ENCODE data around the gene CAPS. TPM values are rescaled to one million over a fixed set of nuclear protein-coding genes. Genes with fewer than 3 reads are reported as not detected.
"Not testable (repeated sequence)": the region's sequence is repeated elsewhere in the genome, so short reads cannot be mapped to it uniquely, and the experiment has no call there.

The CAPS gene
- polyA plus RNA-seq, 2 of the 4 experiments (the other 2 are of a cell fraction) = 1.4 to 1.7 TPM

DNA sequence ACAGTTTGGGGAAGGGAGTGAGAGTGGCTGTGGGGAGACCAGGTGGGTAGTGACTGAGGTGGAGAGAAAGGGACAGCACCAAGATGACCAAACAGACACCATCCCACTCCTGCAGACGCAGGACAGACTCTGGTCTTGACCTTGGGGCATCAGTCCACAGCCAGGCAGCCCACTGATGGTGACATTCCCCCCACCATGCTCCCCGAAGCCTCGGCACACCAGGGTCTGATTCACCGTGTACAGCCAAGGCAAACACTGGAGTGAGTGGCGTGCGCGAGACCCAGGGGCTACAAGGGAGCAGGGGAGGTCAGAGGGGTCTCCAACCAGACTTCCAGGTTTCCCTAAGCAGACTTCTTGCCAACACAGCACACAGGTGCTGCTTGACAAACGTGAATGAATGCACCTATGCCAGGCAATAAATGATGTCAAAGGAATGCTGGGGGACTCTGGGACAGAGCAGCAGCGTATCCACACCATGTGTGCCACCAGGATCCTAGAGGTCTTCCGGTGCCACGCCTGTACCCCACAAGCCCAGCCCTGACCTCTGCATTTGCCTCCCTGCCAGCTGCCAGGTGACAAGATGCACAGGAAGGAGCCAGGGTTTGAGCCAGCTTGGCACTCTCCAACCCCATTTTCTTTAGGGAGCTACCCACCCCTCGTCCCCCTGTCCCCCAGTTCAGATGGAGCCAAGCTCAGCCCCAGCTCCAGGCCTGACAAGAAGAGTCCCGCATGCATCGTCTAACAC is 45.4 kb downstream of the CAPS start:
- no peaks in the 10 kb centered on the region for H3K9me3 ChIP-seq
- H3K4me1 ChIP-seq = peaks cover 22% of the 10 kb centered on the region; the same call in 2 of the 3 replicates
- FAIRE-seq = no peak
- ATAC-seq = no peak
- DNase-seq (ENCODE audit: low read depth in 1 of 2, low spot score in 1 of 2) = no peak
- H3K27ac ChIP-seq = no peak overlapping the region
- 85% methylated on average over 3 of the region's 14 CpGs for WGBS (ENCODE audit: missing lambda C conversion rate)
- no peak overlapping the region for H3K4me3 ChIP-seq
- CTCF ChIA-PET = interaction anchor here (2.0 kb wide), 1 partner anchor 8 kb away, joined by 6 read pairs; no protein-coding TSS in a partner anchor
- H3K4me2 ChIP-seq = no peak overlapping the region
- POLR2A ChIA-PET = no interaction called here
- TF ChIP-seq HOXB5 (CRISPR knock-in tag; IDR thresholded peaks at IDR 0.05) (no peak), SMC3 (IDR thresholded peaks at IDR 0.05) (no peak), HEYL (CRISPR knock-in tag; IDR thresholded peaks at IDR 0.05) (no peak), GATA3 (IDR thresholded peaks at IDR 0.05; ENCODE audit: borderline replicate concordance) (no peak), TFCP2L1 (CRISPR knock-in tag; IDR thresholded peaks at IDR 0.05) (no peak), POLR2AphosphoS2 (conservative IDR thresholded peaks at IDR 0.05; ENCODE audit: low read length) (no peak), RAD21 (conservative IDR thresholded peaks at IDR 0.05 in 1 of 2, IDR thresholded peaks at IDR 0.05 in 1 of 2) (no peak), EP300 (IDR thresholded peaks at IDR 0.05) (no peak), MAZ (IDR thresholded peaks at IDR 0.05; ENCODE audit: borderline replicate concordance, low read depth, low read length) (no peak), RCOR1 (IDR thresholded peaks at IDR 0.05; ENCODE audit: low read depth, low read length) (no peak), ESRRA (IDR thresholded peaks at IDR 0.05; ENCODE audit: borderline replicate concordance, low read length) (no peak)
- TF ChIP-seq, protein P1, sequence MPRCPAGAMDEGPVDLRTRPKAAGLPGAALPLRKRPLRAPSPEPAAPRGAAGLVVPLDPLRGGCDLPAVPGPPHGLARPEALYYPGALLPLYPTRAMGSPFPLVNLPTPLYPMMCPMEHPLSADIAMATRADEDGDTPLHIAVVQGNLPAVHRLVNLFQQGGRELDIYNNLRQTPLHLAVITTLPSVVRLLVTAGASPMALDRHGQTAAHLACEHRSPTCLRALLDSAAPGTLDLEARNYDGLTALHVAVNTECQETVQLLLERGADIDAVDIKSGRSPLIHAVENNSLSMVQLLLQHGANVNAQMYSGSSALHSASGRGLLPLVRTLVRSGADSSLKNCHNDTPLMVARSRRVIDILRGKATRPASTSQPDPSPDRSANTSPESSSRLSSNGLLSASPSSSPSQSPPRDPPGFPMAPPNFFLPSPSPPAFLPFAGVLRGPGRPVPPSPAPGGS (IDR thresholded peaks at IDR 0.05) = no peak
- TF ChIP-seq, protein P2, sequence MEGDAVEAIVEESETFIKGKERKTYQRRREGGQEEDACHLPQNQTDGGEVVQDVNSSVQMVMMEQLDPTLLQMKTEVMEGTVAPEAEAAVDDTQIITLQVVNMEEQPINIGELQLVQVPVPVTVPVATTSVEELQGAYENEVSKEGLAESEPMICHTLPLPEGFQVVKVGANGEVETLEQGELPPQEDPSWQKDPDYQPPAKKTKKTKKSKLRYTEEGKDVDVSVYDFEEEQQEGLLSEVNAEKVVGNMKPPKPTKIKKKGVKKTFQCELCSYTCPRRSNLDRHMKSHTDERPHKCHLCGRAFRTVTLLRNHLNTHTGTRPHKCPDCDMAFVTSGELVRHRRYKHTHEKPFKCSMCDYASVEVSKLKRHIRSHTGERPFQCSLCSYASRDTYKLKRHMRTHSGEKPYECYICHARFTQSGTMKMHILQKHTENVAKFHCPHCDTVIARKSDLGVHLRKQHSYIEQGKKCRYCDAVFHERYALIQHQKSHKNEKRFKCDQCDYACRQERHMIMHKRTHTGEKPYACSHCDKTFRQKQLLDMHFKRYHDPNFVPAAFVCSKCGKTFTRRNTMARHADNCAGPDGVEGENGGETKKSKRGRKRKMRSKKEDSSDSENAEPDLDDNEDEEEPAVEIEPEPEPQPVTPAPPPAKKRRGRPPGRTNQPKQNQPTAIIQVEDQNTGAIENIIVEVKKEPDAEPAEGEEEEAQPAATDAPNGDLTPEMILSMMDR (IDR thresholded peaks at IDR 0.05) = no peak

GRCh38 chr19:5960005-5961001 is 46.2 kb downstream of the CAPS start:
- WGBS (ENCODE audit: missing lambda C conversion rate) = 91% methylated on average over 17 of the region's 18 CpGs
- TF ChIP-seq POLR2A (IDR thresholded peaks at IDR 0.05; ENCODE audit: low read length) (no peak), HEYL (CRISPR knock-in tag; IDR thresholded peaks at IDR 0.05) (no peak), RAD21 (conservative IDR thresholded peaks at IDR 0.05 in 1 of 2, IDR thresholded peaks at IDR 0.05 in 1 of 2) (no peak), ZFP36 (IDR thresholded peaks at IDR 0.05; ENCODE audit: borderline replicate concordance, partially characterized antibody) (no peak), MAX (IDR thresholded peaks at IDR 0.05) (no peak), KDM5A (IDR thresholded peaks at IDR 0.05) (no peak)
- TF ChIP-seq, protein P3, sequence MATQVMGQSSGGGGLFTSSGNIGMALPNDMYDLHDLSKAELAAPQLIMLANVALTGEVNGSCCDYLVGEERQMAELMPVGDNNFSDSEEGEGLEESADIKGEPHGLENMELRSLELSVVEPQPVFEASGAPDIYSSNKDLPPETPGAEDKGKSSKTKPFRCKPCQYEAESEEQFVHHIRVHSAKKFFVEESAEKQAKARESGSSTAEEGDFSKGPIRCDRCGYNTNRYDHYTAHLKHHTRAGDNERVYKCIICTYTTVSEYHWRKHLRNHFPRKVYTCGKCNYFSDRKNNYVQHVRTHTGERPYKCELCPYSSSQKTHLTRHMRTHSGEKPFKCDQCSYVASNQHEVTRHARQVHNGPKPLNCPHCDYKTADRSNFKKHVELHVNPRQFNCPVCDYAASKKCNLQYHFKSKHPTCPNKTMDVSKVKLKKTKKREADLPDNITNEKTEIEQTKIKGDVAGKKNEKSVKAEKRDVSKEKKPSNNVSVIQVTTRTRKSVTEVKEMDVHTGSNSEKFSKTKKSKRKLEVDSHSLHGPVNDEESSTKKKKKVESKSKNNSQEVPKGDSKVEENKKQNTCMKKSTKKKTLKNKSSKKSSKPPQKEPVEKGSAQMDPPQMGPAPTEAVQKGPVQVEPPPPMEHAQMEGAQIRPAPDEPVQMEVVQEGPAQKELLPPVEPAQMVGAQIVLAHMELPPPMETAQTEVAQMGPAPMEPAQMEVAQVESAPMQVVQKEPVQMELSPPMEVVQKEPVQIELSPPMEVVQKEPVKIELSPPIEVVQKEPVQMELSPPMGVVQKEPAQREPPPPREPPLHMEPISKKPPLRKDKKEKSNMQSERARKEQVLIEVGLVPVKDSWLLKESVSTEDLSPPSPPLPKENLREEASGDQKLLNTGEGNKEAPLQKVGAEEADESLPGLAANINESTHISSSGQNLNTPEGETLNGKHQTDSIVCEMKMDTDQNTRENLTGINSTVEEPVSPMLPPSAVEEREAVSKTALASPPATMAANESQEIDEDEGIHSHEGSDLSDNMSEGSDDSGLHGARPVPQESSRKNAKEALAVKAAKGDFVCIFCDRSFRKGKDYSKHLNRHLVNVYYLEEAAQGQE (IDR thresholded peaks at IDR 0.05) = no peak

DNA sequence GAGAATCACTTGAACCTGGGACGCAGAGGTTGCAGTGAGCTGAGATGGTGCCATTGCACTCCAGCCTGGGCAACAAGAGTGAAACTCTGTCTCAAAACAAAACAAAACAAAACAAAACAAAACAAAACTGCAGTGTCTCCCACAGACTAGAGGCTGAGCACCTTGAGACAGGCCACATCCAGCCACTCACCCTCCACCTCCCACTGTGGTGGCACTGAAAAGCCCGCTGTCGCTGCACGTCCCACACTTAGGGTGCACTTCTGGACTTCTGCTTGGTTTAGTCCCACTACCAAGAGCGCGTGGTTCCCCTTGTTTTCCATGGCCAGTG is 47.6 kb downstream of the CAPS start:
- H3K4me2 ChIP-seq; CTCF ChIA-PET; H3K9me3 ChIP-seq; H3K4me1 ChIP-seq; FAIRE-seq; ATAC-seq; DNase-seq (ENCODE audit: low read depth in 1 of 2, low spot score in 1 of 2); POLR2A ChIA-PET; H3K4me3 ChIP-seq; H3K27ac ChIP-seq: not testable (repeated sequence)
- 88% methylated on average over 5 of the region's 6 CpGs for WGBS (ENCODE audit: missing lambda C conversion rate)

More at GRCh38 chr19:5960005-5961001, 46.2 kb downstream of the CAPS start:
- Histone ChIP-seq H3K27ac (no peak overlapping the region), H3K4me3 (no peak overlapping the region), H3K9me3 (no peaks in the 10 kb centered on the region), H3K4me2 (no peak overlapping the region), H3K4me1 (peaks cover 13% of the 10 kb centered on the region; the same call in 1 of the 3 replicates)
- FAIRE-seq (no peak), DNase-seq (ENCODE audit: low read depth in 1 of 2, low spot score in 1 of 2) (no peak), ATAC-seq (no peak)
- POLR2A ChIA-PET = no interaction called here
- CTCF ChIA-PET = interaction anchor here (0.9 to 2.0 kb wide), 2 partner anchors 8 to 23 kb away, joined by 3 to 6 read pairs; no protein-coding TSS in a partner anchor
